OCI-M2 (cell line): Measurements from ENCODE around the gene ATP8B4.

Source experiments
- DNase-seq: peaks from one replicate; lab custom pipeline; 2025; ENCODE audit not compliant: unreplicated experiment; lab: John Stamatoyannopoulos, UW

Gene ATP8B4

DNA sequence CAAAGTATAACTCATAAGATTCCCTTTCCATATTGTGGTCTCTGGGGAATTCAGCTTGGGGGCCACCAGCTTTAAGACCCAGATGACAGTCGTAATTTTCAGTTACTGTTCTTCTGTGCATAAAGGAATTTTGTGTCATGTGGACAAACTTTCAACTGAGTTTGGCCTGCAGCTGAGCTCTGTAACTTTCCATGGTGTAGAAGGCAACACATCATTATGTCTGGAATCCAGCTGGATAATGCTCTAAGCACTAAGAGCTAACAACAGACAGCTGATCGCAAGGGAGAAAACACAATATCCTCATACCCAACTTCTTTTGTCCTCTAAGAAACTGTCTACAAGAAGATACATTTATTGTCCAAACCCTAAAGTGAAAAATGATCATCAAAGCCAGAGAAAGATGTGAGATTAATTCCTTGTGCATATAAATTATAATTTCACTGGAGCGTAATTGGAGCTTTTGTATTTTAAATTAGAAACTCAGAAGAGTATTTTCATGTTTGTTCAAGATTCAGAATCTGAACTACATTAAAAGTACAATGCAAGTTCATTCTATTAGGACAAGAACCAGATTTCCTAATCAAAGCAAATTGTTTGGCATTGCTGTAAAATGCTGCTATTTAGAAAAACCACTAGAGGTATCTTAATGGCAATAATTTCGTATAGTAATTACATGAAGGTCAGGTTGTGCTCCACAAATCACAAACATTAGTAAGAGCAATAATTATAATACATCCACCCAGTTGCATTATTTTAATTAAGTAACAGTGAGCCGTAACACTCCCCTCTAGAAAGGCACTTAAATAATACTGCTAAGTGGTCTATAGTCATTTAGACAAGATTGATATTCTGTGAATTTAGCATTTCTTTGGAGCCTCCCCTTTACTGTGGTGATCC lies 218.8 kb downstream of the ATP8B4 start:
- no peak for DNase-seq

DNA sequence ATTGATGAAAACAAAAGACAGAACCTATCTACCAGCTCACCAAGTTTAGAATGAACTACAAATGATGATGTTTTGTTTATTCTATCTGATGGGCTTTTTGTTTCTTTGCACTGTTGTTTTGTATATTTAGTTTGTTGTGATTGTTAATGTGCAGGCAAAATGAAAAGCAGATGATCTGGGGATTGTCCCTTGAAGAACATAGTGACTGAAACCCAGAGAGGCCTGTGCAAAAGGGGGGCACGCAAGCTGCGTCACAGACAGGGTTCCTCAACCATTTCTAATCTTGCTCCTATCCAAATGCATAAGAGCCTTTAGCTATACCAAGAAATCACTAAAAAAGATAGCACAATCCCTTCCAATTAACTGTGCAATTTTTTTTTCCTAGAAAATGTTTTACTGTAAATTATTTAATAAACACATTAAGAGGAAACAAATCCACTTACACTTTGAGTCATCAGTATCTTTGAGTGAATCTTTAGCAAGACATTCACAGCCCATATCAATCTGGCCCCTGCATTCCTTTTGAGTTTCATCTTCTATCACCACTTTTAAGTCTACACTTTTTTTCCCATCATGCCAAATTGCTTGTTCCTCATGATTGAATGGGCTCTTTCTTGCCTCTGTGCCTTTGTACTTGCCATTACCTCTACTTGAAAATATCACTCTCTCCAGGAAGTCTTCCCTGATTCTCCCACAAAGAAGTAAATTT lies 220.3 kb downstream of the ATP8B4 start:
- no peak for DNase-seq

DNA sequence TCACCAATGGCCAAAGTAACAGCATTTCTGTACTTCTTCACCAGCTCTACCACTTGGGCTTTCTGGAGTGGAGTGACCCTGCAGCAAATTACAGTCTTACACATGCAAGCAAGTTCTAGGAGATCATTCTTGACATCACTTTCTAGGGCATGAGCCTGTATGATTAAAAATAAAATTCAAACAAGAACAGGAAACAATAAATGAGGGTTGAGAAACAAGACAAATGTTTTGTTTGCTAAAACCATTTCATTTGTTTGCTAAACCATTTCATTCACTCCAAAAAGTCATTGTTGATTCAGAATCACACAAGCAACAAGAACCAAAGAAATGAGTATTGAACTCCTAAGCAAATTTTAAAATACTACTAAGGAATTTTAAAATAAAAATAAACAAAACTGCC lies 220.9 kb downstream of the ATP8B4 start:
- no peak for DNase-seq

DNA sequence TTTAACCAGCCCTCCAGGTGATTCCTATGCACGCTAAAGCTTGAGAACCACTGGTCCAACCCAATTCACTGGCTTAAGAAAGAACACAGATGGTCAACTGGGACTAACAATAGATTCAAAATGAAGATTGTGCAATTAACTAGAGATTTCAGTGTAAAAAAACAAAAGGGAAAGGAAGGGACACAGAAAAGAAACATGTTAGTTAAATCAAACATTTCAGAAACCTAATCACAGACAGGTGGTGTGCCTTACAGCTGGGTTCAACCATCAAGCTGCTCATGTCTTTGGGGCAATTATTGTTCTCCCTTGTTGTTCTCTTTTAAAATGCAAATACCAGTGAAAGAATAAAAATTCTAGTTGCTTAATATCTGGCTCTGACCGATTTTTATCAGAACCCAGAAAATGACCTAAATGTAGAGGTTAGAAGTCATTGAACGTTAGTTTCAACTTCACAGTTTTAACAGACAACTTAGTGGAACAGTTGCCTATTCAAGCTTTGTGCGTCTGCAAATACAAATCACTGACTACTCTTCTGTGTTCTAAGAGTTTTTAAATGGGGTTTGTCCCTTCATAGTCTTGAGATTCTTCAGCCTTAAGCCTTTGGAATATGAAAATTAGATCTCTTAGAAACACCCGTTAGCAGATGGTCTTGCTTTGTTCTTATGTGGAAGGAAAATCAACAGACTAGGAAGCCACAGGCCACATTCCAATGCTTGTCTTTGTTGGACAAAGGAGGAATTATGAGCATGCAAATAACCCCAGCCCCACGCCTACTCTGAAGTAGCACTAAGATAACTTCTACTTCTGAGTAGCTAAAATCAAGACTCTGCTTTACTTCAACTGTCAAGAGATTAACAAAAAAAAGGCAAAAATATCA lies 223.4 kb downstream of the ATP8B4 start:
- no peak for DNase-seq

DNA sequence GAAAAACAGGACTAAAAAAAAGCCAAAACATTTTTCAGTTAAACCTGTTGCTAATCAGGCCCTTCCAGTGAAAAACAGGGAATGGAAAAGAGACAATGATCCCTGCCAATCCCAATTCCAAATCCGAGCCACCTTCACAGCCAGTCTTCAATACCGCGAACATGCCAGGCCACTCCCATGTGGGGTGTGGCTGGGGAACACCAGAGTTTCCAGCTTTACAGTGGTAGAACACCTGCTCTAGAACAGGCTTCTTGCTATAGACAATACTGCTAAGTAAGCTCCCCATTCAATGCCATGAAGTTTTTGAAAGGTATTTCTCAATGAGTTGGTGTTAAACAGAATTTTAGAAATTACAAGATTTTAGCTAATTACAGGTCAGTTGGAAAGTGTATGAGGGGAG lies 228.3 kb downstream of the ATP8B4 start:
- no peak for DNase-seq

DNA sequence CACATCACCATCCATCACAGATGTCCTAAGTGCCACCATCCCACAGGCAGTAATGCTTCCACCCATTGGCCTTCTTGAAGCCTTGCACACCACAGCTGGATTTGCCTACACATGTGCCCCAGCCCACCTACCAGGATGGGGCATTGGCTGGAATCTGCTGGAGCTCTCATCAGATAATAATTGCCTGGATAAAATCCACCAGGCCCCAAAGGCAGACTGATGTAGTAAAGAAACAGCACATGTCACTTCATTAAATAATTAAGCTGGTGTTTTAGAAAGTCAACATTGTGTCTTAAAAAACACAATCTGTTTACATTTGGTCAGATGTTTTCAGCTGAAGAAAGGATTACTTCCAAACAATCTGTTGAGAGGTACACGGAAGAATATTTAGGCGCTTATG lies 229.5 kb downstream of the ATP8B4 start:
- no peak for DNase-seq

DNA sequence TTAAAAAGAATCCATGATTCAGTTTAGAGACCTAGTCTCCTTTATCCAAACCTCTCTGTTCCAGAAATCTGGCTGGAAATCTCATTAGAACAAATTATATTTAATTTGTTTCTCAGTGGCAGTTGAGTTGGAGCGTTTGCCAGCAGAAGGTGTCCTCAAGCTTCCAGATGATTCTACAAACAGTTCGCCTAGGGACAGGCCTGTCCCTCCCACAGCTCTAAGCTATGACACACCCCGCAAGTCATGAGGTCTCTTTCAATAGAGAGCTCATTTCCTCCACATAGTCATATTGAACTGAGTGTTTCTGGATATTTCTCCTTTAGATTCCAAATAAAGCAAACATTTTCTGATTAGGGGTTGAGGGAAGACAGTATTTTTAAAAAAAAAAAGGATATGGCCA lies 230.3 kb downstream of the ATP8B4 start:
- no peak for DNase-seq

DNA sequence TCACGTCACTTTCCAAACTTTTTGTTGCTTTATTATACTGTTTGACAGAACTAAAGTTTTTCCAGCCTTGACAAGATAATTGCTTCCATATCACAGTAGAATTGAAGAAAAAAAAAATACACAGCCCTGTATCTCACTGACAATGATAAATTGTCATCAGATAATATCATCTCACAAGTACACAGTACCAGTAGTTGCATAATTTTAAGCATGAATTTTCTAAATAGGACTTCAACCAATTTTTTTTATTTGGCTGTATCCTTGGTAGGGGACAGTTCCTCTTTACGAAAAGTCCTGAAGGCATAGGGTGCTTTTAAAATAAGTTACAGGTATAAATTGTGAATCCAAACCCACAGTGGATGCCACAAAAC lies 230.7 kb downstream of the ATP8B4 start:
- no peak for DNase-seq

DNA sequence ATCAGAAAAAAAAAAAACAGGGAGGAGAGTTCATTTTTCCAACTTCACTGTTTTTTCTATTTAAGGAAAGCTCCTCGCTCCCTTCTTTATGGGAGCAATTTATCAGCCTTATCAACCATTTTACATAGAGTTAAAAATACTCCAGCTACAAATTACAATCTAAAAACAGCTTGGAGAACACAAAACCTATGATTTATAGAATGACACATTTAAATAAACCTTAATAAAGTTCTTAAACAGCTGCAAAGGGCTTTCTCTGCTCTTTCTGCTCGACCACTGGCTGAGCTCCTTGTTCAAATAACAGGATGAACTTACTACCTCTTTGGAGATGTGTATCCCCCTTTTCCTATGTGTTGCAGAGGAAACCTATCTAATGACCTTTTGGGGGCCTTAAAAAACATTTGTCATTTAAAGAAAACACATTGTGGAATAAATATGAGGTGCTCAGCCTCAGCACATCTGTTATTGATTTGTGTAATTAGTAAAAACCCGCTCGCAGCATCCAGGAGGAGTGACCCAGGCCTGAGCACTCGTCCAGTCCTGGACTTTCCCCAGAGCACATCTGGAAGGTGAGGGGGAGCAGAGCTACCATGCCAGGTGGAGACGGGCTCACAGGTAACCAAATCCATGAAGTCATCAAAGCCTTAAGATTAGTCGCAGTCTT lies 231.2 kb downstream of the ATP8B4 start:
- DNase-seq, result no peak

DNA sequence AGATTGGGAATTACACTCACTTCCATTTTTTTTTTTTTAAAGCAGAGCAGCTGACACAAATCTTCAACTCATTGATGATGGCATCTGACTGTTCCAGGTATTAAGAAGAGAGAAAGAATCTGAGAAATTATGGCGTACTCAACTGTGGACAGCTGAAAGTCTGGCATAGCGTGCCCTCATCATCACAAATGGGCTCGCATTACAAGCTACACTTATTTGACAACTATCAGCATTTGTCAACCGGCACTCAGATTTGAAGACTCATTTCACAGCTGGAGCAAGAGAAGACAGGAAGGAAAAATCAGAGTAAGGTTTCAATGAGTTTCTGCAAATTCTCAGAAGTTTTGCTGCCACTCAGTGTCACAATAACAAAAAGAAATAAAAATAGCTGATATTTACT lies 235.9 kb downstream of the ATP8B4 start:
- no peak for DNase-seq

DNA sequence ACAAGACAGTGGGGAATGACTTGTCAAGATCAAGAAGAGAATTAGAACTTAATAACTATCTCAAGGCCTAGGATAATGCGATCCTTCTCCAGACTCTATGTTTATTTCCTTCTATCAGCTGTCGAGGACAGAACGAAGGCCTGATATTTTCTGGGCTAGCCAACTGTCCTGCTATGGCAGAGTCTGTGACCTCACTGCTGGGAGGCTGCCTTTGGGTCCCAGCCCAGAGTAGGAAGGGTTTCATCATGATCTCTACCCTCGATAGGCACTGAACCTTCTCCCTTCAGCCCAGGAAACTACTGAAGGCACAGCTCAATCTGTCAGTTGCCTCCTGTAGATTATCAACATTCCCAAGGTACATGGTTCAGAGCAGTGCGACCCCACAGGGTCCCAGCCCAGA lies 237.2 kb downstream of the ATP8B4 start:
- DNase-seq, result no peak

DNA sequence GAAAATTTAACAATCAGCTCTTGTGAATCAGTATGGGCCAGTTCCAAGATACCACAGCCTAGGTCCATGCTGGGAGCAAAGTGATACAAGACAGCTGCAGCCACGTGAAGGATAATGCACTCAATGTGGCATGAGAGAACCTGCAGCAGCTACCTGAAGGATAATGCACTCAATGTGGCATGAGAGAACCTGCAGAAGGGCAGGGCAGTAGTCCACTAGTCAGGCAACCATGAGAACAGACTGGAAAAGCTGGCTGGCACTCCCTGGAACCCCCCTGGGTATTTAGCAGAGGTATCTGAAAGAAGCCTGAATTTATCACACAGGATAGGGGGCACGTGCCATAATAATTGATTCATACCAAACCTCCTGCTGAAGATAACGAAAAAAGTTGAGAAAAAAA lies 237.6 kb downstream of the ATP8B4 start:
- DNase-seq, result no peak

DNA sequence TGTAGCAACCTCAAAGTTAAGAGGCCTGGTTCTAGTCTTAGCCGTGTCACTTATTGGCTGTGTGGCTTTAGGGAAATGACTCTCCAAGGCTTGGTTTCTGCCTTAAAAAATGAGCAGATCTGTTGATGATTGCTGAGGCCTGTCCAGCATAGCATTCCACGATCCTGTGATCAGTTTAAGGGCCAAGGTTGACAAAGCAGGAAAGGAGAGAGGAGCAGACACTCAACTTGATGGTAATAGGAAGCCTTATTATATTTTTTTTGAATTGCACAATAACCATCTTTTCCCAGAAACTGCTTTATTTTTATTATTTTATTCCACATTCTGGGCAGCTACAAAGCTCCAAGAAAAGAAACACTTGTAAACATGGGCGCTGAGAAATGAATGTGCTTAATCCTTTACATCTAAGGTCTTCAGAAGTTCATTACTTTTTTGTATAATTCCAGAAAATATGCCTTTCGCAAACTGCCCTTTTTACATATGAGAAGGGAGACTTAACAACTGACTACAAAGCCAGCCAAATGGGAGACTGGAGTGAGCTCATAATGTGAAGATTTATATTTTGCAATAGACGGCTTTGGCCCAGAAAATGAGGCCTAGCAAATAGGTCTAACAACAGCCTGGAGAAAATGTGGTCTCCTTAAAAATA lies 241.0 kb downstream of the ATP8B4 start:
- DNase-seq, result no peak

DNA sequence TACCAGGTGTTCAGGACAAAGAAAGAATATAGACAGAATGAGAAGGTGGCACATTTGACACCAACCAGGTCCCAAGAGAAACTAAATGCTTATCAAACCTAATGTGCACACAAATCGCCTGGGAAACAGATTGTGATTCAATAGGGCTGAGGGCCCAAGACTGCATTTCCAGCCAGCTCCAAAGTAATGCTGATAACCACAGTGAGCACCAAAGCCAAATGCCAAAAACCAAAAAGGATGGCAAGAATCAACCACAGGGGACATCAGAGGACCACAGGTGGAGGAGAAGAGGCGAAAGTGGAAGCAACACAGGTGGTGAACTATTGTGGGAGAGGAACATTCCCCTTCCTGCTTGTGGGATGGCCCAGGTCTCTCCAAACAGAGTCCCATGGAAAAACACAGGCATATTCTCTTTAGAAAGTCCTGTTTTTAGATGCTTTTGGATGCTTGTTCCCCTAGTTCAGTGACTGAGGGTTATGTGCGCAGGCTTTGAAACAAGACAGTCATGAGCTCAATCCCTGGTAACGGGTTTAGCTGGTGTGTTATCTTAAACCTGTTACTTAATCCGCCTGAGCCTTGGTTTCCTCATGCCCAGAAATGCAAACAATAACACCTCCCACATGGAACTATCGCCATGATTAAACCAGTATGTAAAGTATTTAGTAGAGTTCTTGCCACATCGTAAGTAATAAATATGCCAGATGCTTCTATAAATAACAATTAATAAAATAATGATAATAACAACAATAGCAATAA lies 241.7 kb downstream of the ATP8B4 start:
- DNase-seq, result no peak

DNA sequence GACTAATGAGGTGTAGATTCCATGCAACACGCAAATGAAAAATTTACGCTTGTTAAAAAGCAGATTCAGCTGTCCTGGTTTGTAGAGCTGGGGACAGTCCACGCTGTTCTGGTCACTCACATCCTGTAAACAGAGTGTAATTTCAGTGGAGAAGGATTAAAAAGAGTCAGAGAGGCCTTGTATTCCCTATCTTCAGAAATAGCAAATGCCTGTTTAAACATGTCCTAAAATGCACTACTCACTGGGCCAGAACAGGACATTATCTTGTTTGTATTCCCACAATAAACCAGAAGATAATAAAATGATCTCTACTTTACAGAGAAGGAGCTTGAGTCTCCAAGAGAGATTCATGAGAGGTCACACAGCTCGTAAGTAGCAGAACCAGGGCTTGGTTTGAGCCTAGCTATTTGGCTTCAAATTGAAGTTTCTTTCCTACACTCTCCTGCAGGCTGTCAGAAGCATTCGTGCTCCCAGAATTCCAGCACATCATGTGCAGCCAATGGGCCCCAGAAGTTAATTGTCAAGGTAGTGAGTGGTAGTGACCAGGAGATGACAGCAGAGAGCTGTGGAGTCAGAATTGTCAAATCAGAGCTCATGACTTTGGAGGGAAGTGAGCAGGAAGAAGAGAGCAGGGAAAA lies 242.5 kb downstream of the ATP8B4 start:
- no peak for DNase-seq

DNA sequence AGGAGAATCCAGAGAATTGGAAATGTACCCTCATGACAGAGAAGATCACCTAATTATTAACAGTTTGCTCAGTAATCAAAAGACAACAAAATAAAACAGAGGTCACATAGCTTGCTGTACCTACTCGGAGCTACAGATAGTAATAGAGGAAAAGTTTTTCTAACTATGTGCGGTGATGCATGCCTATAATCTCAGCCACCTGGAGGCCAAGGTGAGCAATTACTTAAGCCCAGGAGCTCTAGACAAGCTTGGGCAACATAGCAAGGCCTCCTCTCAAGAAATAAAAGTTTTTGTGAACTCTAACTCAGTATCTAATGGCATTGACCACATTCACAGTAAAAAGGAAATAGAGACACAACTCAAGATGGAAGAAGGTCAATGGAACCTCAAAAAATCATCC lies 243.6 kb downstream of the ATP8B4 start:
- no peak for DNase-seq

DNA sequence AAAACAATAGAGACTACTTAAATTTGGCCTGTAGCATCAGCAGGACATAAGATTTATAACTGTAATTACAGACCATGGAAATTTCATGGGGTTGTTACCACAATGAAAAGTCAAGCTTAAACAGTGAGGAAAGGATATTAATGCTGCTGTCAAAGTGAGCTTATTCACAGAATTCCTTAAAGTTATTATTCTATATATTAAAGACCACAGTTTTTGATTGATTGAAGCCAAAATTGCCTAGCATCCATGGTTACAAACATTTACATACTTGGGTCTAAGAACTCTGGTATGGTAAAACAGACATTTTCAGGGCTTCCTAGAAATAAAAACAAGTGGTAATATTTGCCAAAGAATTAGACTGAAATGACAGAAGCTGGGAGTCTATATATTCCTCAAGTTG lies 248.6 kb downstream of the ATP8B4 start:
- no peak for DNase-seq

DNA sequence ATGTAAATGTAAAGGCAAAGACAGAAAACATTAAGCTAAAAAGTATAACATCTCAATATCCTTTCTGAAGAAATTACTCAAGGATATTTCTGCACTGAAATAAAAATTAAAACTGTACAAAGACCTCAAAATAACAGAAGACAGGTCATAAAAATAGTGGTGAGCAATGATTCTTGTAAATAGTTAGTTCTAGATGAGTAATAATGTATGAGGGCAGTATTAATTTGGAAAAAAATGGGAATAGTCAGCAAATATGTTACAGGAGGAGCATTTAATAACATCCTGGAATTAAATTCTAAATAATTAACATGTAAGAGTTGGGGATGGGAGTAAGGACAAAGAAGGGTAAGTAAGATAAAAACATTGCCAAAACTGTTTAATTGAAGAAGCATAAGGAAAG lies 250.7 kb downstream of the ATP8B4 start:
- no peak for DNase-seq
